Ishikawa (cell line): ENCODE data around the gene MAD1L1.

Source experiments
- CEBPB ChIP-seq: IDR thresholded peaks from 2 replicates; pipeline ENCODE4 v1.6.1; 2012
- CREB1 ChIP-seq: IDR thresholded peaks from 2 replicates; pipeline ENCODE4 v1.6.1; 2012; ENCODE audit warnings: low read depth
- EGR1 ChIP-seq: IDR thresholded peaks from 2 replicates; pipeline ENCODE4 v1.6.1; 2012
- EP300 ChIP-seq: IDR thresholded peaks from 2 replicates; pipeline ENCODE4 v1.6.1; 2012; ENCODE audit warnings: borderline replicate concordance
- FOXM1 ChIP-seq: IDR thresholded peaks from 2 replicates; pipeline ENCODE4 v1.6.1; 2012; ENCODE audit warnings: low read depth, borderline replicate concordance
- NFIC ChIP-seq: IDR thresholded peaks from 2 replicates; pipeline ENCODE4 v1.6.1; 2012
- RAD21 ChIP-seq: IDR thresholded peaks from 2 replicates; pipeline ENCODE4 v1.6.1; 2012; ENCODE audit warnings: low read depth
- TAF1 ChIP-seq: IDR thresholded peaks from 2 replicates; pipeline ENCODE4 v1.6.1; 2012; ENCODE audit warnings: low read depth, mild to moderate bottlenecking
- TCF12 ChIP-seq: IDR thresholded peaks from 2 replicates; pipeline ENCODE4 v1.6.1; 2012; ENCODE audit warnings: low read depth
- TEAD4 ChIP-seq: IDR thresholded peaks from 2 replicates; pipeline ENCODE4 v1.6.1; 2012
- YY1 ChIP-seq: IDR thresholded peaks from 2 replicates; pipeline ENCODE4 v1.6.1; 2012; ENCODE audit warnings: low read depth
- ZBTB7A ChIP-seq: IDR thresholded peaks from 2 replicates; pipeline ENCODE4 v1.6.1; 2012; ENCODE audit warnings: low read depth
- TF ChIP-seq, protein P1 (sequence below): IDR thresholded peaks from 2 replicates; pipeline ENCODE4 v1.6.1; 2012; ENCODE audit warnings: low read depth, mild to moderate bottlenecking
- TF ChIP-seq, protein P2 (sequence below): IDR thresholded peaks from 2 replicates; pipeline ENCODE4 v1.6.1; 2012
- TF ChIP-seq, protein P3 (sequence below): IDR thresholded peaks from 2 replicates; pipeline ENCODE4 v1.6.1; 2012

Gene MAD1L1

DNA sequence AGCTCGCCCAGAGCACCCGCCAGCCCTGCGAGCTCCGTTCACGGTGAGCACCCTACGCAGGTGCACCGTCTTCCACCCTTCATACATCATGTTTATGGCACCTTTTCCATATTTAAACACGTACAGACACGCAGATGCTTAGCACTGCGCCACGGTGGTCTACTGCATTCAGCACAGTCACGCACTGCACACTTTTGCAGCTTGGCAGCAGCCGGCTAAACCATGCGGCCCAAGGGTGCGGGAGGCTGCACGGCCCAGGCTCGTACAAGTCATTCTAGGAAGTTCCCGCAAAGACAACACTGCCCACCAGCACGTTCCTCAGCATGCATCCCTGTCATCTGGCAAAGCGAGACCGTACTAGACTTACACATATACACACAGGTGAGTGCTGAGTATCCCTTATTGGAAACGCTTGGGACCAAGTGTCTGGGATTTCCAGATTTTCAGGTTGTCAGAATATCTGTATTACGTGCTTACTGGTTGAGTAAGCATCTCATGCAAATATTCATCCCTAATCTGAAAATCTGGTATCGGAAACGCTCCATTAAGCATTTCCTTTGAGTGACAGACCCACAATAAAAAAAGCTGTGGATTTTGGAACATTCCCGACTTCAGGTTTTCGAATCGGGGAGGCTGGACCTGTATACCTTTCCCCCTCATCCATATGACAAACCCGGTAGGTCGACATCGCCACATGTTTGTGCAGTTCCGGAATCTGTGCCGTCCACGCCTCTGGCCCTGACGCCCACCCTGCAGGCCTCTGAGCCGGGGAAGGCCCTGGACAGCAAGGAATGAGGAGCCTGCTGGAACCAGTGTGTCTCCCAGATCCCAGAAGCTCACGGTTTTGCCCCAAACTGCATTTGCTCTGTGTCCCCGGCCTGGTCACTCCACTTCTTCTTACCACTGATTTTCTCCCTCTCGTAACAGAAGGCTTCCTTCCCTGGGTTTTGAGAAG lies 340.5 kb downstream of the MAD1L1 start:
- TF ChIP-seq, protein P1, sequence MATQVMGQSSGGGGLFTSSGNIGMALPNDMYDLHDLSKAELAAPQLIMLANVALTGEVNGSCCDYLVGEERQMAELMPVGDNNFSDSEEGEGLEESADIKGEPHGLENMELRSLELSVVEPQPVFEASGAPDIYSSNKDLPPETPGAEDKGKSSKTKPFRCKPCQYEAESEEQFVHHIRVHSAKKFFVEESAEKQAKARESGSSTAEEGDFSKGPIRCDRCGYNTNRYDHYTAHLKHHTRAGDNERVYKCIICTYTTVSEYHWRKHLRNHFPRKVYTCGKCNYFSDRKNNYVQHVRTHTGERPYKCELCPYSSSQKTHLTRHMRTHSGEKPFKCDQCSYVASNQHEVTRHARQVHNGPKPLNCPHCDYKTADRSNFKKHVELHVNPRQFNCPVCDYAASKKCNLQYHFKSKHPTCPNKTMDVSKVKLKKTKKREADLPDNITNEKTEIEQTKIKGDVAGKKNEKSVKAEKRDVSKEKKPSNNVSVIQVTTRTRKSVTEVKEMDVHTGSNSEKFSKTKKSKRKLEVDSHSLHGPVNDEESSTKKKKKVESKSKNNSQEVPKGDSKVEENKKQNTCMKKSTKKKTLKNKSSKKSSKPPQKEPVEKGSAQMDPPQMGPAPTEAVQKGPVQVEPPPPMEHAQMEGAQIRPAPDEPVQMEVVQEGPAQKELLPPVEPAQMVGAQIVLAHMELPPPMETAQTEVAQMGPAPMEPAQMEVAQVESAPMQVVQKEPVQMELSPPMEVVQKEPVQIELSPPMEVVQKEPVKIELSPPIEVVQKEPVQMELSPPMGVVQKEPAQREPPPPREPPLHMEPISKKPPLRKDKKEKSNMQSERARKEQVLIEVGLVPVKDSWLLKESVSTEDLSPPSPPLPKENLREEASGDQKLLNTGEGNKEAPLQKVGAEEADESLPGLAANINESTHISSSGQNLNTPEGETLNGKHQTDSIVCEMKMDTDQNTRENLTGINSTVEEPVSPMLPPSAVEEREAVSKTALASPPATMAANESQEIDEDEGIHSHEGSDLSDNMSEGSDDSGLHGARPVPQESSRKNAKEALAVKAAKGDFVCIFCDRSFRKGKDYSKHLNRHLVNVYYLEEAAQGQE, result no peak
- TF ChIP-seq CEBPB, result no peak
- no peak for TF ChIP-seq TCF12
- no peak for TF ChIP-seq YY1
- TF ChIP-seq, protein P2, sequence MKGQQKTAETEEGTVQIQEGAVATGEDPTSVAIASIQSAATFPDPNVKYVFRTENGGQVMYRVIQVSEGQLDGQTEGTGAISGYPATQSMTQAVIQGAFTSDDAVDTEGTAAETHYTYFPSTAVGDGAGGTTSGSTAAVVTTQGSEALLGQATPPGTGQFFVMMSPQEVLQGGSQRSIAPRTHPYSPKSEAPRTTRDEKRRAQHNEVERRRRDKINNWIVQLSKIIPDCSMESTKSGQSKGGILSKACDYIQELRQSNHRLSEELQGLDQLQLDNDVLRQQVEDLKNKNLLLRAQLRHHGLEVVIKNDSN, result no peak
- no peak for TF ChIP-seq ZBTB7A
- TF ChIP-seq, protein P3, sequence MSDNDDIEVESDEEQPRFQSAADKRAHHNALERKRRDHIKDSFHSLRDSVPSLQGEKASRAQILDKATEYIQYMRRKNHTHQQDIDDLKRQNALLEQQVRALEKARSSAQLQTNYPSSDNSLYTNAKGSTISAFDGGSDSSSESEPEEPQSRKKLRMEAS, result no peak
- no peak for TF ChIP-seq TAF1

DNA sequence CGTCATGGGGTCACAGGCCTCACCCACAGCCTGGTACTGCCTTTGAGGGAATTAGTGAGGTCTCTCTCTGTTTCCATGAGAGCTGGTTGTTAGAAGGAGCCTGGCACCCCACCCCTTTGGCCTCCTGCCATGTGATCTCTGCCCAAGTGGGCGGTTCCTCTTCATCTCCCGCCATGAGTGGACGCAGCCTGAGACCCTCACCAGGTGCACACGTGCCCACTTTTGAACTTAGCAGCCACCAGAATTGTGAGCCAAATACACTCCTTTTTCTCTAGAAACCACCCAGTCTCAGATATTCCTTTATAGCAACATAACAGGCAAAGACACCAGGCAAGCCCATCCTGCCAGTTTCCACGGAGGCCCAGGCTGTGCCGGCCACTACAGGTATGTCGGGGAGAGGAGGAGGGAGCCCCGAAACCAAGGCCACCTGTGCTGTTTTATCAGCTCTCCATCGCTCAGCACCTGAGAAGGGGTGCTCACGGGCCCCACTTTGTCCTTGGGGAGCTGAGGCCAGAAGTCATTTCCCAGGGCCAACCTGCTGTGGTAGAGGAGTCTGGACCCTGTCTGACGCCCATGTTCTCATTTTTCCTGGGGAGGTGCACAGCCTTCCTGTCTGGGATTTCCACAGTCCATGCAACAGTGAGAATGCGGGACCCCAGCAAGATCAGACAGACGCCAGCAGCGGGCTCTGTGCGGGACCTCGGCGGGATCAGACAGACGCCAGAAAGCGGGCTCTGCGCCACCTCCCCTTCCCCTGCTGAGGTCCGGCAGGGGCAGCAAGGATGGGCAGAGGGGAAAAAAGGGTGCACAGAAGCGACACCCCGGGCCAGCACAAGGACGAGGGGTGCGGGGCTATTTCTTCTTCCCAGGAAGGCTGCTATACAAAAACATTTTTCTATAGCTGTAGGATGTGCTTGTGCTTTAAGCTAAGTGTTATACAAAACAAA lies 342.2 kb downstream of the MAD1L1 start:
- TF ChIP-seq, protein P3, result no peak
- TF ChIP-seq, protein P1, result no peak
- TF ChIP-seq TEAD4, result no peak
- TF ChIP-seq RAD21, result no peak
- no peak for TF ChIP-seq TCF12
- TF ChIP-seq ZBTB7A, result no peak
- TF ChIP-seq TAF1, result no peak
- TF ChIP-seq, protein P2, result no peak
- no peak for TF ChIP-seq YY1
- TF ChIP-seq EP300, result no peak
- TF ChIP-seq CREB1, result no peak
- TF ChIP-seq FOXM1, result no peak
- no peak for TF ChIP-seq EGR1
- TF ChIP-seq NFIC, result no peak
- no peak for TF ChIP-seq CEBPB

DNA sequence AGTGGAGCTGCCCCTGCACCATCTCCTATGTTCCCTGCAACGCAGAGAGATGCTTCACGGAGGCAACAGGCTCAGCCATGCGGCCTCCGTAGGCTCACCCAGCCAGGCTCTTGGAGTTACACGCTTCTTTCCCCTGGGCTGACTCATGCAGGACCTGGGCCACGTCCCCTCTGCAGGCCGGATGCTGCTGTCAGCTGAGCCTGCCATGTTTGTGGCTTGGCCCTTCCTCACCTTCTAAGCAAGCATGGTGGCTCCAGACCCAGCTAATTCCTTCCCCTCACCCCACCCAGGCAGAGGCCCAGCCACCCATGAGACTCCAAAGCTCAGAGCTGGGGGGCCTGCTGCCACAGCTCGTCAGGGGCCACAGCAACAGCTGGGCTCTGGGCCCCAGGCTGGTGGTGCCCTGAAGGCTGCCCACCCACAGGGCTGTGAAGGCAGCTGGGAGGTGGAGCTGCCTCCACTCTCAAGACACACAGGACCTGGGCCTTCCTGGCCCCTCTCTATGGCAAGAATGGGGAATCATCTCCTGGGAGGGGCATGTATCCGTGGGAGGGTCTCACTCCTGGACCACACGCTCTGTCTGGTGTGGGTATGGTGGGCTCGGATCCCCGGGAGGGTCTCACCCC lies 343.1 kb downstream of the MAD1L1 start:
- no peak for TF ChIP-seq TAF1
- TF ChIP-seq ZBTB7A, result no peak
- no peak for TF ChIP-seq EP300
- TF ChIP-seq CREB1, result no peak
- no peak for TF ChIP-seq YY1

DNA sequence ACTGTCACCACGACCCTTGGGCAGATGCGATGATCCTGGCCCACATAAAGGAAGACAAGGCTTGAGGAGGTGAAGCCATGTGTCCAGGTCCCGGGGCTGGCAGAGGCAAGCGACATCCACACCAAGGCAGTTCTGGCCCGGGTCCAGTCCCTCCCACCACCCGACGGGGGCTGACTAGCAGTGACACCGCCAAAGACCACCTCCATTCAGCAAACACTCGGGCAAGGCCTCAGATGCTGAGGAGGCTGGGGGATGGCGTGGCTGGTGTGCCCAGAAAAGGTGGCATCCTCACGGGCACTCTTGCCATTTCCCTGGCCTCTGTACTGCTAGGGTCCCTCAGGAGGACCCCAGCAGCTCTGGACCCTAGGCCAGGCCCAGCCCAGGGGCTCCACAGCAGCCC lies 343.7 kb downstream of the MAD1L1 start:
- TF ChIP-seq FOXM1 (no peak), YY1 (no peak), CREB1 (no peak), NFIC (no peak), EP300 (no peak), CEBPB (no peak), TEAD4 (no peak), TAF1 (no peak), RAD21 (no peak)
- TF ChIP-seq, protein P3, result no peak
- TF ChIP-seq, protein P2, result no peak
- TF ChIP-seq, protein P1, result no peak
